Effector memory CD4-positive, alpha-beta T cell (primary cell): Measurements from ENCODE around the gene CFAP410.
"Not testable (repeated sequence)": the region's sequence is repeated elsewhere in the genome, so short reads cannot be mapped to it uniquely, and the experiment has no call there.

ENCODE experiments used
- DNase-seq, 3 donors: peaks; one replicate each; pipeline ENCODE4 v3.0.0-alpha.2; 2020
- H3K27ac ChIP-seq: 2 replicates; pipeline ENCODE4 v1.7.0; 2013; ENCODE audit warnings: mild to moderate bottlenecking, low read length, moderate library complexity; ENCODE audit not compliant: insufficient read depth, poor library complexity, severe bottlenecking
- H3K27me3 ChIP-seq: replicated peaks from 2 replicates; pipeline ENCODE4 v1.7.0; 2013; ENCODE audit warnings: mild to moderate bottlenecking, low read length; ENCODE audit not compliant: insufficient read depth, control insufficient read depth, poor library complexity, severe bottlenecking
- H3K36me3 ChIP-seq: 2 replicates; pipeline ENCODE4 v1.7.0; 2013; ENCODE audit warnings: mild to moderate bottlenecking, low read length, moderate library complexity; ENCODE audit not compliant: control insufficient read depth, insufficient read depth
- H3K4me1 ChIP-seq: 2 replicates; pipeline ENCODE4 v1.7.0; 2013; ENCODE audit warnings: low read length, mild to moderate bottlenecking; ENCODE audit not compliant: control insufficient read depth, insufficient read depth, poor library complexity, severe bottlenecking
- H3K4me3 ChIP-seq: 2 replicates; pipeline ENCODE4 v1.7.0; 2013; ENCODE audit warnings: low read length, low read depth, mild to moderate bottlenecking; ENCODE audit not compliant: insufficient read depth, poor library complexity, severe bottlenecking
- H3K9me3 ChIP-seq: 2 replicates; pipeline ENCODE4 v1.7.0; 2013; ENCODE audit warnings: mild to moderate bottlenecking, low read length, moderate library complexity; ENCODE audit not compliant: control insufficient read depth

CFAP410 gene

DNA sequence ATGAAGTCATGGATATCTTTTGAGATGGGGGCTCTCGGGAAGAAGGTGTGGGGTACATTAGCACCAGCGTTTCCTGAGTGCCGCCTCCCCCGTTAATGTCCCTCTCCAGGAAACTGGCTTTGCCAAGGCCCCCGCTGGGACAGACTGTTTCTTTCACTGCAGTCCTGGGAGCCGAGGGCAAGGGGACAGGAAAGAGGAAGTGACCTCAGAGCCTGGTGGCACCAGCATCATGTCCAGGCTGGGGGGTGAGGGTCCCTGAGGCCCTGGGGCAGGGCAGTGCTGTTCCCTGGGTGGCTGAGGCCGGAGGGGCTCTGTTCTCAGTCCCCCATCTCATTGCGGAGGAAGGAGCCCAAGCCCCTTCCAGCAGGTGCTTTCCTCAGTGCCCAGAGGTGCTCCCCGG is 33.5 kb downstream of the CFAP410 start:
- Histone ChIP-seq H3K36me3 (peaks cover 33% of the 10 kb centered on the region), H3K4me1 (peaks cover 39% of the 10 kb centered on the region), H3K27me3 (no peaks in the 10 kb centered on the region), H3K27ac (peak overlapping the region; percentile 25), H3K9me3 (no peaks in the 10 kb centered on the region), H3K4me3 (no peak overlapping the region)
- no peak for DNase-seq

DNA sequence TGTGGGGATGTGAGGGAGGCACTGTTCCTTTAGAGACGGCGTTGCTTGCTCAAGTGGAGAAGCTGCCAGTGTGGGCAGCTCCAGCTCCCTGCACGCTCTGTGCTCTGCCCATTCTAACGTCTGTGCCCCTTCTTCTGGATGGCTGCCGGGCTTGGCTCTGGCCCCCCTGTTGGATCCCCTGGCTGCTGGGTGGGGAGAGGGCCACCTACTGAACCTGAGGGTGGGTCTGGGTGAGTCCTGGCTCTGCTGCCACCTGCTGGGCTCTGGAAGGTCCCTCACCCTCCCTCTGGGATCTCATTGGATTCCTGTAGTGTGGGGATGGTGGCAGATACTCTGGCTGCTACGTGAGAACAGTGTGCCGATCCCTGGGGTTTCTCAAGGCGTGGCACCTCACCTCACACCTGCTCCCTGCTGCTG is 34.3 kb downstream of the CFAP410 start:
- H3K9me3 ChIP-seq: no peaks in the 10 kb centered on the region
- DNase-seq: no peak
- H3K27ac ChIP-seq: peak overlapping the region; percentile 35
- H3K27me3 ChIP-seq: no peaks in the 10 kb centered on the region
- peaks cover 25% of the 10 kb centered on the region for H3K36me3 ChIP-seq
- H3K4me3 ChIP-seq: no peak overlapping the region
- peaks cover 42% of the 10 kb centered on the region for H3K4me1 ChIP-seq

DNA sequence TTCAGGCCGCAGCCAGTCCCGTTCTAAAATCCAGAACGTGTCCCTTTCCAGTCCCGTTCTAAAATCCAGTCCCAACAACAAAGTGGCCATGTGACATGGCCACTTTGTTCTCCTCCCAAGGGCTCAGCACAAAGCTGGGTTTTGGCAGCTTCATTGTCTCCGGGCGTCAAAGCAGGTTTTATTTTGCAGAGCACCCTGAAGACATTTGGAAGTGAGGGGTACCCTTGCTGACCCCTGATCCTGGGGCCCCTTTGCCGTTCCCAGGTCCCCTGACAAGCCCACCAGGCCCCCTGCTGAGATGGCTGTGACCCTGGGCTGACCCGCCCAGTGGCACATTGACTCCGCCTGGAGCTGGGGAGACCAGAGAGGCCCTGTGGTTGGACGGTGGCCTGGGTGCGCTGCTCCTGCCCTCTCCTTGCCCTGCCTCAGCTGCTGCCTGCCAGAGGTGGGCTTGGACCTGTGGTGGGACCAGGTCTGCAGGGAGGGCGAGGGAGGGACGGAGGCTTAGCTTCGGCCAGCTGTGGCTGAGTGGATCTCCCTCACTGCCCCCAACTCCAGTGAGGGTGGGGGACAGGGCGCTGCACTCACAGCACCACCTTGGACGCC is 35.1 kb downstream of the CFAP410 start:
- peaks cover 17% of the 10 kb centered on the region for H3K36me3 ChIP-seq
- peaks cover 42% of the 10 kb centered on the region for H3K4me1 ChIP-seq
- H3K9me3 ChIP-seq: no peaks in the 10 kb centered on the region
- H3K27ac ChIP-seq: no peak overlapping the region
- no peak overlapping the region for H3K4me3 ChIP-seq
- DNase-seq: no peak
- no peaks in the 10 kb centered on the region for H3K27me3 ChIP-seq

DNA sequence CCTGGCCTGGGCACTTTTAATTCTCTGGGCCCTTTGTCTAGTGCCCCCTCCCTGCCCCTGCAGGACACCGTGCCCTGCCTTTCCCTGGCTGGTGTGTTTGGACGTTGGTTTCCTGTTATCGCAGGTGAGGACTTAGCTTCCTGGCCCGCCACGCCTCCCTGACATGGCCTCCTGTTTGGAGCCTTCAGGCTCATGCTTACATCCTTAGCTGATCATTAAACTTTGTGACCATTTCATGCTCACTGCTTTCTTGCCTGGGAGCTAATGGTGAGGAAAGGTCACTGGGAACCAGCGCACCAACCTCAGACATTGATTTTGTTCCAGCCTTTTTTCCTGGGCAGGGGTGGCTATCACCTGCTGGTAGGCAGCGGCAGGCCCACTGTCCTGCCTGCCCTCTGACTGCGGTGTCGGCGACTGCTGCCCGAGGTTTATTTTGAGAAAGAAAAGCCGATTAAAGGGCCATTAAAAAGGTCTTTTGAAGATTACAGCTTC is 35.7 kb downstream of the CFAP410 start:
- H3K27me3 ChIP-seq: no peaks in the 10 kb centered on the region
- H3K27ac ChIP-seq: no peak overlapping the region
- H3K9me3 ChIP-seq: no peaks in the 10 kb centered on the region
- peaks cover 42% of the 10 kb centered on the region for H3K4me1 ChIP-seq
- no peak for DNase-seq
- H3K4me3 ChIP-seq: no peak overlapping the region
- peaks cover 17% of the 10 kb centered on the region for H3K36me3 ChIP-seq

DNA sequence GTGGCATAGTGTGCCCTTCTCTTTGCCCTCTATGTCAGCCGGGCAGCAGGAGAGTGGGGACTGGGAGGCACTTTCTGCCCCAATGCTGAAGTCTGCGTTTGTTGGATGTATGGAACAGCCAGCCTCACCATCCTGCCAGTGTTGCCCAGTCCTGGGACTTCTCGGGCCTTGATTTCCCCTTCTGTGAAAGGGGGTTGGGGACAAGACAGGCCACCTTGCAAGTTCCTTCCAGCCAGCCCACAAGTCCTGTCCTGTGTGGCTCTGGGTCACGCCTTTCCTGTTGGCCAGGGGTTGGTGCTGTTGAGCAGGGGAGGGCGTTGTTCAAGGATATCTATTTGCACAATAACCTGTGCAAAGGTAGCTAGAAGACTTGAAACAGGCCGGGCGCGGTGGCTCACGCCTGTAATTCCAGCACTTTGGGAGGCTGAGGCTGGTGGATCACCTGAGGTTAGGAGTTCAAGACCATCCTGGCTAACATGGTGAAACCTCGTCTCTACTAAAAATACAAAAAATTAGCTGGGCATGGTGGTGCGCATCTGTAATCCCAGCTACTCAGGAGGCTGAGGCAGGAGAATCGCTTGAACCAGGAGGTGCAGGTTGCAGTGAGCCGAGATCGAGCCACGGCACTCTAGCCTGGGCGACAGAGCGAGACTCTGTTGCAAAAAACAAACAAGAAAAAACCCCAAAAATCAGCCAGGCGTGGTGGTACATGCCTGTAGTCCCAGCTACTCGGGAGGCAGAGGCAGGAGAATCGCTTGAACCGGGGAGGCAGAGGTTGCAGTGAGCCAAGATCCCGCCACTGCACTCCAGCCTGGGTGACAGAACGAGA is 36.4 kb downstream of the CFAP410 start:
- not testable (repeated sequence) for DNase-seq, H3K4me3 ChIP-seq, H3K9me3 ChIP-seq, H3K27me3 ChIP-seq
- peak overlapping the region; percentile 32 for H3K27ac ChIP-seq
- H3K36me3 ChIP-seq: peaks cover 12% of the 10 kb centered on the region
- peaks cover 48% of the 10 kb centered on the region for H3K4me1 ChIP-seq

DNA sequence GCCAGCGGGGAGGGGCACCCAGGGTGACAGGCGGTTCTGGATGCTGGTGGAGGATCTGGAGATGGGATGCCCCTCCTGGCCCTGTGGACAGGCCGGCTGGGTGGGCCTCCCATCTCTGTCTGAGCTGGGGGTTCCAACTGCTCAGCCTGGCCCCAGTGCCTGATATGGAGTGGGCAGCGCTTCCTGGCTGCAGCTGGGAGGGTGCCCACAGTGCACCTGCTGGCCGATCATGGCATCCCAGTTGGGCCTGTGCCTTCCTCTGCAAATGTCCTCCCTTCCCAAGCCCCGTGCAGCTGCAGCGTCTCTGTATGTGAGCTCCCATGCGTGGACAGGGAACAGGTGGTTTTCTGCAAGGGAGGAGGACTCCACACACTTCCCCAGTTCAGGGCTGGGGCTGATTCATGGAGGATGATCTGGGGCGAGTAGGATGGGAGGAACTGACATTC is 37.2 kb downstream of the CFAP410 start:
- H3K4me1 ChIP-seq: peaks cover 54% of the 10 kb centered on the region
- H3K9me3 ChIP-seq: no peaks in the 10 kb centered on the region
- no peak for DNase-seq
- no peak overlapping the region for H3K27ac ChIP-seq
- H3K4me3 ChIP-seq: no peak overlapping the region
- H3K27me3 ChIP-seq: no peaks in the 10 kb centered on the region
- H3K36me3 ChIP-seq: peaks cover 5% of the 10 kb centered on the region

DNA sequence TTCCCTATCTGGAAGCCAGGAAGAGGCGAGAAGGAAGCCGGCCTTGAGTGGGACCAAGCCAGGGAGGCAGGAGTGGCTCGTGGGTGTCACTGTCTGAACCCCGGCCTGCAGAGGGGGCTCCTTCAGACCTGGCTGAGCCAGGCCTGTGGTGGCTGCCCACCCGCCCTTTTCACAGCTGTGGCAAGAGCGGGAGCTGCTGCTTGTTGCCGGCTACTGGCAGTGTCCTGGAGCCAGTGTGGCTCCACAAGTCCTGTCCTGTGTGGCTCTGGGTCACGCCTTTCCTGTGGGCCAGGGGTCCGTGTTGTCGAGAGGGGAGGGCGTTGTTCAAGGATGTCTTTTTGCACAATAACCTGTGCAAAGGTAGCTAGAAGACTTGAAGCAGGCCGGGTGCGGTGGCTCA is 38.0 kb downstream of the CFAP410 start:
- no peak for DNase-seq
- no peaks in the 10 kb centered on the region for H3K9me3 ChIP-seq
- H3K4me1 ChIP-seq: peaks cover 54% of the 10 kb centered on the region
- H3K27me3 ChIP-seq: no peaks in the 10 kb centered on the region
- peak overlapping the region; percentile 74 for H3K27ac ChIP-seq
- H3K36me3 ChIP-seq: no peaks in the 10 kb centered on the region
- H3K4me3 ChIP-seq: peak overlapping the region; percentile 75

DNA sequence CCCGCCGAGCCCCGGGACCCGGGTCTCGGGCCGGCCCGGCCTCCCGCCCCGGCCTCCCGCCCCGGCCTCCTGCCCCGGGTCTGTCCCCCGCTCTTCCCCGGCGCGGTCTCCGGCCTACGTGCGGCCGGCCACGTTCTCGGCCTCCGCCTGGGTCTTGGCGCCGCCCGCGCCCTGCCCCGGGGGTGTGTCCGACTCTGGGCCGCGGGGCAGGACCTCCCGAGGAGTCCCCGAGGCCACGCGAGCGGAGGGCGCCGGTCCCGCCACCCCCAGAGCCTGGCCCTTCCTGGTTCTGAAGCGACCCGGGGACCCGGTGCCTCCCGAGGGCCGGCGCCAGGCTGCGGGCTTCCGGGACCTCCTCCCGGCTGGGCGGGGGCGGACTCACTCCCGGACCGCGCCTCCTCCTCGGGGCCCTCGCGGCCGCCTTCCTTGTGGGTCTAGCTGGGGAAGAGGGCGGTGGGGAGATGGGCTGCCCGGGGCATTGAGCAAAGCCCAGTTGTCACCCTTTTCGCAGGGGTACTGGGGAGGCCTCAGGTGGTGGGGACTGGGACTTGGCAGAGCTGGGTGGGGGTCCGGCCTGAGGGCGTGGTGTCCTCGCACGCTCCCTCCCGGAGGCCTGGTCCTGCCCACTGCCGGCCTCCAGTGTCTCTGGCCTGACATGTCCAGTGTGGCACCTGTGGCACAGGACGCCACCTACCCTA is 38.8 kb downstream of the CFAP410 start:
- peaks cover 56% of the 10 kb centered on the region for H3K4me1 ChIP-seq
- H3K27ac ChIP-seq: peak overlapping the region; percentile 74
- no peaks in the 10 kb centered on the region for H3K27me3 ChIP-seq
- no peaks in the 10 kb centered on the region for H3K36me3 ChIP-seq
- no peaks in the 10 kb centered on the region for H3K9me3 ChIP-seq
- peak overlapping the region; percentile 75 for H3K4me3 ChIP-seq
- DNase-seq: peak; percentile 28 to 57 (median 39)

DNA sequence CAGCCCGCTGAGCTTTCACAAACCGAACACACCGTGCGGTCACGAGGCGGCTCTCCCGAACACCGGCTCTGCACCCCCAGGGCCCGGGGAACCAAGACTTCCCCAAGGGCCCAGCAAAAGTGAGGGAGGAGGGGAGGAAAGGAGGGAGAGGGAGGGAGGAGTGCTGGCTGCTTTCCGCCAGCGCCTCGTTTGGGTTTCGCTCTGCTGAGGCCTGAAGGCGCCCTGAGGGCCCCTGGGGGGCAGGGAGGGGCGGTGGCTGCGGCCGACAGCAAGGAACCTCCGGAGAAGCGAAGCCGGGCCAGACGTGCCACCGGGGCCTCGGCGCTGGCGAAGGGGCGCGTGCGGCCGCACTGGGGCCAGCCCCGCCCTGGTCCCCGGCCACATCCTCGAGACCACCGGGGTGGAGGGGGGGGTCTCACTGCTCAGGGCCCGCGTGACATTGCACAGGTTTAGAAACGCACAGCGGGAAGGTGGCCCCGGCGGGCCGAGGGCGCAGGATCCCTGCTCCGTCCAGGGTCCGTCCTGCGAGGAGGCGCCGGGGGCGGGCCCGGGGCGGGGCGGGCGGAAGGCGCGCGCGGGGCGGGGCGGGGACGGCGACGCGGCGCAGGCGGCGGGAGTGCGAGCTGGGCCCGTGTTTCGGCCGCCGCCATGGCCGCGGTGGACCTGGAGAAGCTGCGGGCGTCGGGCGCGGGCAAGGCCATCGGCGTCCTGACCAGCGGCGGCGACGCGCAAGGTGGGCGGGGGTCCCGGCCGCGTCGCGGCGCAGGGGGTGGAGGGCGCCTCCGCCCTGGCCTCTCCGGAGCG is 39.5 kb downstream of the CFAP410 start, which contains the start of gene PFKL:
PFKL (plus strand) TSS at position 596 of the 804 bp plus-strand sequence; CDS start at position 649, 53 bp downstream.
- Histone ChIP-seq H3K9me3 (no peaks in the 10 kb centered on the region), H3K27me3 (no peaks in the 10 kb centered on the region), H3K4me1 (peaks cover 57% of the 10 kb centered on the region), H3K27ac (peak within 1 kb of the TSS; percentile 74), H3K36me3 (no peaks in the 10 kb centered on the region), H3K4me3 (peak within 1 kb of the TSS; percentile 75)
- peak; percentile 21 to 38 (median 36) for DNase-seq
